AG10803 (cell line): ENCODE measurements around the gene OSBPL2.

ENCODE experiments used
- DNase-seq: peaks from one replicate; pipeline ENCODE4 v3.0.0; 2010; ENCODE audit warnings: low read depth
- H3K4me3 ChIP-seq: 2 replicates; pipeline ENCODE4 v1.5.1; 2011; ENCODE audit warnings: mild to moderate bottlenecking, low read length, control low read depth
- CTCF ChIP-seq: conservative IDR thresholded peaks from 2 replicates; pipeline ENCODE4 v1.5.1; 2011; ENCODE audit warnings: mild to moderate bottlenecking, low read length, control low read depth, inconsistent platforms

The OSBPL2 gene

GRCh38 chr20:62238569-62239277, 402 bp downstream of the OSBPL2 start:
- DNase-seq: no peak
- TF ChIP-seq CTCF: no peak
- H3K4me3 ChIP-seq: peak overlapping the region; percentile 92

GRCh38 chr20:62239278-62239879, 1.1 kb downstream of the OSBPL2 start:
- DNase-seq: peak; percentile 20
- TF ChIP-seq CTCF: no peak
- H3K4me3 ChIP-seq: peak overlapping the region; percentile 92

GRCh38 chr20:62240020-62240685, 1.8 kb downstream of the OSBPL2 start:
- no peak overlapping the region; the same call in 1 of the 2 replicates for H3K4me3 ChIP-seq
- no peak for TF ChIP-seq CTCF
- DNase-seq: no peak

GRCh38 chr20:62241506-62241905, 3.2 kb downstream of the OSBPL2 start:
- TF ChIP-seq CTCF: no peak
- no peak overlapping the region for H3K4me3 ChIP-seq
- no peak for DNase-seq

GRCh38 chr20:62242176-62242575, 3.9 kb downstream of the OSBPL2 start:
- no peak for TF ChIP-seq CTCF
- H3K4me3 ChIP-seq: no peak overlapping the region
- no peak for DNase-seq

GRCh38 chr20:62243106-62243505, 4.8 kb downstream of the OSBPL2 start:
- no peak for TF ChIP-seq CTCF
- no peak for DNase-seq
- no peak overlapping the region for H3K4me3 ChIP-seq
